ENCODE results near the gene LMTK2.

GRCh38 chr7:98202367-98203195, 95.9 kb downstream of the LMTK2 start:
- no peak for TF ChIP-seq POLR2AphosphoS5 (IDR thresholded peaks at IDR 0.05; ENCODE audit: low read depth, low read length)
- no peak for TF ChIP-seq POLR2A (IDR thresholded peaks at IDR 0.05; ENCODE audit: low read depth, low read length)
- no peak for TF ChIP-seq TAF1 (IDR thresholded peaks at IDR 0.05; ENCODE audit: low read depth, low read length)
- TF ChIP-seq SPI1 (IDR thresholded peaks at IDR 0.05; ENCODE audit: low read depth, low read length): peak; percentile 100
- TF ChIP-seq PAX5 (IDR thresholded peaks at IDR 0.05; ENCODE audit: insufficient read depth, low read length, severe bottlenecking): peak; percentile 82
